Common myeloid progenitor, CD34-positive (primary cell): ENCODE results near the gene GABBR2.
A peak's percentile ranks its signal among the peaks of the same experiment; 100 is the strongest.

Source experiments
- CTCF ChIA-PET: fragments of 350-600 bp; sonication (Branson Sonifier 250); formaldehyde crosslinking; loops from one replicate; lab custom pipeline; 2021; ENCODE audit warnings: antibody characterized with exemption; lab: Charles Lee
- POLR2A ChIA-PET: fragments of 350-600 bp; sonication (Branson Sonifier 250); formaldehyde crosslinking; loops from one replicate; lab custom pipeline; 2021; ENCODE audit warnings: antibody characterized with exemption; lab: Charles Lee
- DNase-seq, 3 donors: peaks; one replicate each; pipeline versions ENCODE4 v3.0.0 to v3.0.0-alpha.2; 2013
- H3K27ac ChIP-seq, 2 experiments: 1 replicate in 1 of 2; 2 replicates in 1 of 2; pipeline ENCODE4 v1.7.0; 2013; ENCODE audit warnings: inconsistent platforms in 2 of 2, low read length in 2 of 2, mild to moderate bottlenecking in 2 of 2, low read depth in 1 of 2, moderate library complexity in 1 of 2; ENCODE audit not compliant: severe bottlenecking in 2 of 2, insufficient read depth in 1 of 2, poor library complexity in 1 of 2
- H3K27me3 ChIP-seq, 5 experiments: replicated peaks in 2 of 5; 1 replicate in 3 of 5; 2 replicates in 2 of 5; pipeline versions ENCODE4 v1.6.1 to v1.7.0; 2013; ENCODE audit warnings: low read length in 4 of 5, mild to moderate bottlenecking in 2 of 5, moderate library complexity in 2 of 5, inconsistent platforms in 1 of 5; ENCODE audit not compliant: insufficient read depth in 5 of 5, control insufficient read depth in 4 of 5
- H3K36me3 ChIP-seq, 4 experiments: 1 replicate in 2 of 4; 2 replicates in 2 of 4; pipeline versions ENCODE4 v1.6.1 to v1.7.0; 2013; ENCODE audit warnings: low read length in 3 of 4, control low read depth in 1 of 4, mild to moderate bottlenecking in 1 of 4; ENCODE audit not compliant: control insufficient read depth in 4 of 4, insufficient read depth in 4 of 4
- H3K4me1 ChIP-seq, 4 experiments: 1 replicate in 3 of 4; 2 replicates in 1 of 4; pipeline versions ENCODE4 v1.6.1 to v1.7.1; 2013; ENCODE audit warnings: low read length in 3 of 4, mild to moderate bottlenecking in 3 of 4, control low read depth in 1 of 4, inconsistent platforms in 1 of 4, moderate library complexity in 1 of 4; ENCODE audit not compliant: control insufficient read depth in 4 of 4, insufficient read depth in 4 of 4; ENCODE audit errors: control extremely low read depth in 1 of 4
- H3K4me3 ChIP-seq, 7 experiments: 1 replicate in 4 of 7; 2 replicates in 3 of 7; pipeline versions ENCODE4 v1.5.1 to v1.7.0; 2013; ENCODE audit warnings: mild to moderate bottlenecking in 7 of 7, low read length in 6 of 7, moderate library complexity in 6 of 7, inconsistent platforms in 2 of 7, low read depth in 2 of 7, control low read depth in 1 of 7; ENCODE audit not compliant: insufficient read depth in 4 of 7, control insufficient read depth in 1 of 7; ENCODE audit errors: extremely low read depth in 1 of 7
- H3K9me3 ChIP-seq, 5 experiments: 1 replicate in 4 of 5; 2 replicates in 1 of 5; pipeline versions ENCODE4 v1.6.1 to v1.7.1; 2013; ENCODE audit warnings: low read length in 4 of 5, mild to moderate bottlenecking in 2 of 5, inconsistent platforms in 1 of 5, low read depth in 1 of 5, moderate library complexity in 1 of 5; ENCODE audit not compliant: control insufficient read depth in 4 of 5, insufficient read depth in 2 of 5; ENCODE audit errors: control extremely low read depth in 1 of 5
- WGBS: methylation state at CpG from one replicate; pipeline ENCODE4 v1.1.5; 2013; ENCODE audit not compliant: insufficient coverage; 5-methylcytosine and 5-hydroxymethylcytosine counted together

Gene GABBR2

GRCh38 chr9:98315067-98315453 is 393.7 kb downstream of the GABBR2 start:
- Histone ChIP-seq H3K4me3 (no peak overlapping the region), H3K4me1 (peaks cover 0 to 4% (median 0%) of the 10 kb centered on the region in 4 experiments), H3K27me3 (peaks cover 0 to 4% (median 2%) of the 10 kb centered on the region in 5 experiments), H3K36me3 (no peaks in the 10 kb centered on the region), H3K27ac (no peak overlapping the region), H3K9me3 (no peaks in the 10 kb centered on the region)
- ChIA-PET POLR2A (interaction anchor here (0.6 kb wide), 1 partner anchor 465 kb away, joined by 3 read pairs; no protein-coding TSS in a partner anchor), CTCF (interaction anchor here (1.0 to 8.9 kb wide), 6 partner anchors 13 to 461 kb away, joined by 3 to 127 read pairs (median 6); no protein-coding TSS in a partner anchor)
- WGBS = 85% methylated on average over 5 of the region's 7 CpGs
- no peak for DNase-seq

GRCh38 chr9:98314381-98315066 is 394.2 kb downstream of the GABBR2 start:
- H3K9me3 ChIP-seq = no peaks in the 10 kb centered on the region
- peaks cover 0 to 4% (median 2%) of the 10 kb centered on the region in 5 experiments for H3K27me3 ChIP-seq
- no peak overlapping the region for H3K27ac ChIP-seq
- ChIA-PET CTCF (interaction anchor here (1.0 to 8.9 kb wide), 5 partner anchors 14 to 480 kb away, joined by 3 to 127 read pairs (median 7); no protein-coding TSS in a partner anchor), POLR2A (interaction anchor here (0.6 kb wide), 1 partner anchor 465 kb away, joined by 3 read pairs; no protein-coding TSS in a partner anchor)
- DNase-seq = no peak
- no peak overlapping the region for H3K4me3 ChIP-seq
- H3K36me3 ChIP-seq = no peaks in the 10 kb centered on the region
- 87% methylated on average over 6 of the region's 6 CpGs for WGBS
- H3K4me1 ChIP-seq = peaks cover 0 to 4% (median 0%) of the 10 kb centered on the region in 4 experiments

- H3K9me3 ChIP-seq = no peaks in the 10 kb centered on the region
- no CpG with 5 or more reads among the region's 3 CpGs for WGBS
- DNase-seq = no peak
- no peak overlapping the region for H3K27ac ChIP-seq
- peaks cover 0 to 4% (median 2%) of the 10 kb centered on the region in 5 experiments for H3K27me3 ChIP-seq
- H3K4me1 ChIP-seq = peaks cover 0 to 4% (median 0%) of the 10 kb centered on the region in 4 experiments
- POLR2A ChIA-PET = no interaction called here
- no peak overlapping the region for H3K4me3 ChIP-seq
- no peaks in the 10 kb centered on the region for H3K36me3 ChIP-seq
- CTCF ChIA-PET = interaction anchor here (1.4 to 8.9 kb wide), 2 partner anchors 9 to 463 kb away, joined by 6 to 127 read pairs; no protein-coding TSS in a partner anchor
These were observed 396.4 kb downstream of the GABBR2 start for GRCh38 chr9:98312365-98312764.

- CTCF ChIA-PET = interaction anchor here (8.9 kb wide), 1 partner anchor 464 kb away, joined by 127 read pairs; no protein-coding TSS in a partner anchor
- Histone ChIP-seq H3K4me1 (peaks cover 0 to 4% (median 0%) of the 10 kb centered on the region in 4 experiments), H3K9me3 (no peaks in the 10 kb centered on the region), H3K36me3 (no peaks in the 10 kb centered on the region), H3K27me3 (peaks cover 0 to 4% (median 0%) of the 10 kb centered on the region in 5 experiments), H3K27ac (no peak overlapping the region), H3K4me3 (no peak overlapping the region)
- POLR2A ChIA-PET = no interaction called here
- no peak for DNase-seq
These were observed 397.2 kb downstream of the GABBR2 start for GRCh38 chr9:98311541-98311940.

- Histone ChIP-seq H3K27ac (no peak overlapping the region), H3K4me1 (peaks cover 0 to 4% (median 0%) of the 10 kb centered on the region in 4 experiments), H3K27me3 (peaks cover 0 to 4% (median 0%) of the 10 kb centered on the region in 5 experiments), H3K9me3 (no peaks in the 10 kb centered on the region), H3K36me3 (no peaks in the 10 kb centered on the region), H3K4me3 (no peak overlapping the region)
- 95% methylated on average over 6 of the region's 6 CpGs for WGBS
- ChIA-PET CTCF (interaction anchor here (8.9 kb wide), 1 partner anchor 465 kb away, joined by 127 read pairs; no protein-coding TSS in a partner anchor), POLR2A (no interaction called here)
- peak; percentile 25 to 75 (median 59) for DNase-seq
These were observed 397.9 kb downstream of the GABBR2 start for GRCh38 chr9:98310752-98311392.

- WGBS = 95% methylated on average over 4 of the region's 7 CpGs
- POLR2A ChIA-PET = no interaction called here
- DNase-seq = no peak
These were observed 402.2 kb downstream of the GABBR2 start for GRCh38 chr9:98306384-98307145.

More at GRCh38 chr9:98306384-98307145, 402.2 kb downstream of the GABBR2 start:
- Histone ChIP-seq H3K9me3 (no peaks in the 10 kb centered on the region), H3K36me3 (no peaks in the 10 kb centered on the region), H3K27ac (no peak overlapping the region), H3K27me3 (no peaks in the 10 kb centered on the region), H3K4me3 (no peak overlapping the region), H3K4me1 (peaks cover 0 to 4% (median 0%) of the 10 kb centered on the region in 4 experiments)
- CTCF ChIA-PET = interaction anchor here (1.6 kb wide), 1 partner anchor 10 kb away, joined by 6 read pairs; no protein-coding TSS in a partner anchor
